ENCODE data around the gene B3GAT3. TPM values are rescaled to one million over a fixed set of nuclear protein-coding genes. Genes with fewer than 3 reads are reported as not detected.

The B3GAT3 gene
- total RNA-seq, 8 experiments from 2014 or later, result 28.6 to 56.5 (median 37.0) TPM

GRCh38 chr11:62608776-62609175, 13.0 kb downstream of the B3GAT3 start:
- in situ Hi-C loops (cut with MboI; ENCODE audit: low pct_unique_long_range_greater_than_20kb in 2 of 9, low sequenced_read_pairs in 9 of 9, unreplicated experiment in 9 of 9), result no loop called here
- peaks cover 2 to 12% of the 10 kb centered on the region in 2 donors for H3K4me1 ChIP-seq (replicated peaks in 1 of 2)
- 84 to 100% (median 85%) methylated on average over 1 to 6 of the region's 12 CpGs; no CpG with 5 or more reads in 6 of the 10 experiments for WGBS, 10 experiments
- no peak for ATAC-seq (replicated peaks in 6 of 8)
- no peak overlapping the region for H3K27ac ChIP-seq
- no peak overlapping the region for H3K4me3 ChIP-seq

- 40 to 100% (median 60%) methylated on average over 1 of the region's 4 CpGs; no CpG with 5 or more reads in 7 of the 10 experiments for WGBS, 10 experiments
- peaks cover 2 to 12% of the 10 kb centered on the region in 2 donors for H3K4me1 ChIP-seq (replicated peaks in 1 of 2)
- in situ Hi-C loops (cut with MboI; ENCODE audit: low pct_unique_long_range_greater_than_20kb in 2 of 9, low sequenced_read_pairs in 9 of 9, unreplicated experiment in 9 of 9), result no loop called here
- H3K4me3 ChIP-seq, result no peak overlapping the region
- ATAC-seq (replicated peaks in 6 of 8), result no peak
- no peak overlapping the region for H3K27ac ChIP-seq
These were observed 14.1 kb downstream of the B3GAT3 start for GRCh38 chr11:62607714-62608113.

GRCh38 chr11:62605902-62606301, 15.9 kb downstream of the B3GAT3 start:
- H3K4me3 ChIP-seq, result no peak overlapping the region
- ATAC-seq (replicated peaks in 6 of 8), result no peak
- H3K4me1 ChIP-seq (replicated peaks in 1 of 2), result peaks cover 0 to 11% of the 10 kb centered on the region in 2 donors
- 40 to 100% (median 100%) methylated on average over 1 of the region's 15 CpGs; no CpG with 5 or more reads in 6 of the 10 experiments for WGBS, 10 experiments
- in situ Hi-C loops (cut with MboI; ENCODE audit: low pct_unique_long_range_greater_than_20kb in 2 of 9, low sequenced_read_pairs in 9 of 9, unreplicated experiment in 9 of 9), result no loop called here
- no peak overlapping the region for H3K27ac ChIP-seq

- Histone ChIP-seq H3K27ac (no peak overlapping the region), H3K4me1 (replicated peaks in 1 of 2) (peaks cover 0 to 11% of the 10 kb centered on the region in 2 donors), H3K4me3 (no peak overlapping the region)
- in situ Hi-C loops (cut with MboI; ENCODE audit: low pct_unique_long_range_greater_than_20kb in 2 of 9, low sequenced_read_pairs in 9 of 9, unreplicated experiment in 9 of 9), result no loop called here
- 80 to 100% methylated on average over 1 of the region's 6 CpGs; no CpG with 5 or more reads in 8 of the 10 experiments for WGBS, 10 experiments
- no peak for ATAC-seq (replicated peaks in 6 of 8)
These were observed 16.3 kb downstream of the B3GAT3 start for GRCh38 chr11:62605467-62605866.

GRCh38 chr11:62604460-62605120, 17.2 kb downstream of the B3GAT3 start:
- peak in 1 of 8 experiments; percentile 2 for ATAC-seq (replicated peaks in 6 of 8)
- H3K4me1 ChIP-seq (replicated peaks in 1 of 2), result peaks cover 9 to 17% of the 10 kb centered on the region in 2 donors
- no peak overlapping the region for H3K27ac ChIP-seq
- H3K4me3 ChIP-seq, result no peak overlapping the region
- WGBS, 10 experiments, result 28 to 73% (median 51%) methylated on average over 2 to 5 of the region's 13 CpGs; no CpG with 5 or more reads in 5 of the 10 experiments
- in situ Hi-C loops (cut with MboI; ENCODE audit: low pct_unique_long_range_greater_than_20kb in 2 of 9, low sequenced_read_pairs in 9 of 9, unreplicated experiment in 9 of 9), result no loop called here

- 60 to 100% (median 98%) methylated on average over 1 to 4 of the region's 8 CpGs; no CpG with 5 or more reads in 2 of the 10 experiments for WGBS, 10 experiments
- no peak overlapping the region for H3K4me3 ChIP-seq
- peaks cover 14 to 22% of the 10 kb centered on the region in 2 donors for H3K4me1 ChIP-seq (replicated peaks in 1 of 2)
- ATAC-seq (replicated peaks in 6 of 8), result no peak
- in situ Hi-C loops (cut with MboI; ENCODE audit: low pct_unique_long_range_greater_than_20kb in 2 of 9, low sequenced_read_pairs in 9 of 9, unreplicated experiment in 9 of 9), result no loop called here
- no peak overlapping the region for H3K27ac ChIP-seq
These were observed 17.9 kb downstream of the B3GAT3 start for GRCh38 chr11:62603776-62604299.

GRCh38 chr11:62603072-62603408, 18.7 kb downstream of the B3GAT3 start:
- in situ Hi-C loops (cut with MboI; ENCODE audit: low pct_unique_long_range_greater_than_20kb in 2 of 9, low sequenced_read_pairs in 9 of 9, unreplicated experiment in 9 of 9), result no loop called here
- Histone ChIP-seq H3K27ac (no peak overlapping the region), H3K4me3 (peak overlapping the region in 1 of 5 donors; percentile 73), H3K4me1 (replicated peaks in 1 of 2) (peaks cover 18 to 25% of the 10 kb centered on the region in 2 donors)
- no peak for ATAC-seq (replicated peaks in 6 of 8)
- WGBS, 10 experiments, result 65 to 100% (median 70%) methylated on average over 1 to 3 of the region's 13 CpGs; no CpG with 5 or more reads in 7 of the 10 experiments

- peak in 6 of 8 experiments; percentile 14 to 52 (median 36) for ATAC-seq (replicated peaks in 6 of 8)
- H3K4me3 ChIP-seq, result peak overlapping the region; percentile 63 to 94 (median 73)
- H3K4me1 ChIP-seq (replicated peaks in 1 of 2), result peaks cover 18 to 25% of the 10 kb centered on the region in 2 donors
- WGBS, 10 experiments, result 0 to 37% (median 27%) methylated on average over 2 to 11 of the region's 96 CpGs; no CpG with 5 or more reads in 5 of the 10 experiments
- peak overlapping the region; percentile 45 to 50 for H3K27ac ChIP-seq
- in situ Hi-C loops (cut with MboI; ENCODE audit: low pct_unique_long_range_greater_than_20kb in 2 of 9, low sequenced_read_pairs in 9 of 9, unreplicated experiment in 9 of 9), result no loop called here
These were observed 19.4 kb downstream of the B3GAT3 start for GRCh38 chr11:62602141-62603071.

- peaks cover 18 to 25% of the 10 kb centered on the region in 2 donors for H3K4me1 ChIP-seq (replicated peaks in 1 of 2)
- peak; percentile 76 to 94 (median 86) for ATAC-seq (replicated peaks in 6 of 8)
- 0% methylated on average over 1 to 6 of the region's 83 CpGs; no CpG with 5 or more reads in 6 of the 10 experiments for WGBS, 10 experiments
- peak within 1 kb of the TSS; percentile 82 to 83 for H3K27ac ChIP-seq
- peak within 1 kb of the TSS; percentile 63 to 94 (median 73) for H3K4me3 ChIP-seq
- in situ Hi-C loops (cut with MboI; ENCODE audit: low pct_unique_long_range_greater_than_20kb in 2 of 9, low sequenced_read_pairs in 9 of 9, unreplicated experiment in 9 of 9), result no loop called here
These were observed 20.2 kb downstream of the B3GAT3 start, which contains the start of gene MTA2 for GRCh38 chr11:62601372-62602140. Gene MTA2, minus strand, starts transcription at chr11:62601865. Its CDS starts 415 bp downstream, at chr11:62601450.

GRCh38 chr11:62601122-62601371, 20.7 kb downstream of the B3GAT3 start:
- no CpG with 5 or more reads among the region's 30 CpGs for WGBS, 10 experiments
- Histone ChIP-seq H3K27ac (peak overlapping the region; percentile 82 to 83), H3K4me3 (peak overlapping the region; percentile 63 to 94 (median 73)), H3K4me1 (replicated peaks in 1 of 2) (peaks cover 18 to 25% of the 10 kb centered on the region in 2 donors)
- in situ Hi-C loops (cut with MboI; ENCODE audit: low pct_unique_long_range_greater_than_20kb in 2 of 9, low sequenced_read_pairs in 9 of 9, unreplicated experiment in 9 of 9), result no loop called here
- peak in 2 of 8 experiments; percentile 5 to 13 for ATAC-seq (replicated peaks in 6 of 8)

GRCh38 chr11:62600367-62601121, 21.2 kb downstream of the B3GAT3 start:
- no peak for ATAC-seq (replicated peaks in 6 of 8)
- H3K4me1 ChIP-seq (replicated peaks in 1 of 2), result peaks cover 18 to 25% of the 10 kb centered on the region in 2 donors
- in situ Hi-C loops (cut with MboI; ENCODE audit: low pct_unique_long_range_greater_than_20kb in 2 of 9, low sequenced_read_pairs in 9 of 9, unreplicated experiment in 9 of 9), result no loop called here
- peak overlapping the region; percentile 82 to 83 for H3K27ac ChIP-seq
- H3K4me3 ChIP-seq, result peak overlapping the region; percentile 63 to 94 (median 73)
- WGBS, 10 experiments, result 0 to 4% (median 0%) methylated on average over 2 to 12 of the region's 26 CpGs

- H3K27ac ChIP-seq, result no peak overlapping the region
- WGBS, 10 experiments, result 10 to 70% (median 26%) methylated on average over 2 to 4 of the region's 5 CpGs
- H3K4me3 ChIP-seq, result peak overlapping the region; percentile 63 to 94 (median 73)
- peaks cover 18 to 23% of the 10 kb centered on the region in 2 donors for H3K4me1 ChIP-seq (replicated peaks in 1 of 2)
- in situ Hi-C loops (cut with MboI; ENCODE audit: low pct_unique_long_range_greater_than_20kb in 2 of 9, low sequenced_read_pairs in 9 of 9, unreplicated experiment in 9 of 9), result loop anchor here in 1 of 9 experiments (25.0 kb wide), 1 partner anchor 213 kb away; no protein-coding TSS in a partner anchor
- no peak for ATAC-seq (replicated peaks in 6 of 8)
These were observed 21.9 kb downstream of the B3GAT3 start for GRCh38 chr11:62599901-62600300.

All from motor neuron (in vitro differentiated cells).